Stimulated activated CD4-positive, alpha-beta T cell treated with anti-CD3 and anti-CD28 coated beads, TNF-alpha, amount 100 ng/mL, for 24 hours (primary cell): Measurements from ENCODE around the gene CTDSPL.

Experiments used
- DNase-seq, 3 experiments: peaks; one replicate each; pipeline ENCODE4 v3.0.0-alpha.2; 2020; ENCODE audit warnings: low read depth in 3 of 3

Gene CTDSPL

GRCh38 chr3:37890522-37890921 lies 28.8 kb downstream of the CTDSPL start:
- no peak for DNase-seq

- no peak for DNase-seq
Measured at GRCh38 chr3:37891227-37891626, 29.5 kb downstream of the CTDSPL start.

- no peak for DNase-seq
Measured at GRCh38 chr3:37892927-37893600, 31.4 kb downstream of the CTDSPL start.

- DNase-seq, result no peak
Measured at GRCh38 chr3:37896827-37897226, 35.1 kb downstream of the CTDSPL start.

- no peak for DNase-seq
Measured at GRCh38 chr3:37897763-37898162, 36.1 kb downstream of the CTDSPL start.

- DNase-seq, result no peak
Measured at GRCh38 chr3:37898424-37898823, 36.7 kb downstream of the CTDSPL start.

GRCh38 chr3:37899101-37899707 lies 37.5 kb downstream of the CTDSPL start:
- no peak for DNase-seq

GRCh38 chr3:37899711-37900306 lies 38.1 kb downstream of the CTDSPL start:
- DNase-seq, result no peak

- no peak for DNase-seq
Measured at GRCh38 chr3:37901721-37902120, 40.0 kb downstream of the CTDSPL start.

- no peak for DNase-seq
Measured at GRCh38 chr3:37902674-37903073, 41.0 kb downstream of the CTDSPL start.

GRCh38 chr3:37903320-37903719 lies 41.6 kb downstream of the CTDSPL start:
- DNase-seq, result no peak

- no peak for DNase-seq
Measured at GRCh38 chr3:37903734-37904133, 42.1 kb downstream of the CTDSPL start.

- no peak for DNase-seq
Measured at GRCh38 chr3:37904601-37905000, 42.9 kb downstream of the CTDSPL start.

GRCh38 chr3:37905346-37905745 lies 43.7 kb downstream of the CTDSPL start:
- no peak for DNase-seq

GRCh38 chr3:37905987-37906674 lies 44.5 kb downstream of the CTDSPL start:
- no peak for DNase-seq

- DNase-seq, result no peak
Measured at GRCh38 chr3:37906734-37907282, 45.1 kb downstream of the CTDSPL start.

- no peak for DNase-seq
Measured at GRCh38 chr3:37907371-37907770, 45.7 kb downstream of the CTDSPL start.

- DNase-seq, result no peak
Measured at GRCh38 chr3:37907906-37908305, 46.2 kb downstream of the CTDSPL start.

GRCh38 chr3:37909067-37909911 lies 47.6 kb downstream of the CTDSPL start:
- no peak for DNase-seq

GRCh38 chr3:37910671-37911400 lies 49.2 kb downstream of the CTDSPL start:
- DNase-seq, result no peak
